Measurements from ENCODE around the gene MOGAT2.

MOGAT2 gene

GRCh38 chr11:75765116-75765515 lies 47.5 kb downstream of the MOGAT2 start:
- no peak for DNase-seq
- no peak overlapping the region for H2AFZ ChIP-seq (ENCODE audit: low read length)
- H3F3A ChIP-seq (ENCODE audit: insufficient read depth, low read length) = no peaks in the 10 kb centered on the region; the same call in 1 of the 2 replicates
- H3K4me2 ChIP-seq (ENCODE audit: low read depth, low read length) = no peak overlapping the region
- H3K27me3 ChIP-seq (replicated peaks; ENCODE audit: insufficient read depth, low read length) = no peaks in the 10 kb centered on the region
- no peaks in the 10 kb centered on the region for H4K20me1 ChIP-seq (ENCODE audit: insufficient read depth, low read length)
- H3K9me3 ChIP-seq (replicated peaks; ENCODE audit: insufficient read depth, low read length) = no peaks in the 10 kb centered on the region
- no peak overlapping the region for H3K27ac ChIP-seq (ENCODE audit: low read length)
- TF ChIP-seq CTCF (IDR thresholded peaks at IDR 0.05; ENCODE audit: low read length) (no peak), EZH2 (optimal IDR thresholded peaks at IDR 0.05; ENCODE audit: low read depth, low read length) (no peak), EZH2phosphoT487 (IDR thresholded peaks at IDR 0.05; ENCODE audit: low read length) (no peak)
- H3K36me3 ChIP-seq (replicated peaks; ENCODE audit: insufficient read depth, low read length) = no peaks in the 10 kb centered on the region
- H3K9me2 ChIP-seq (replicated peaks; ENCODE audit: insufficient read depth, low read length) = no peaks in the 10 kb centered on the region
- no peak overlapping the region for H3K9ac ChIP-seq (ENCODE audit: low read length)
- H3K4me1 ChIP-seq (ENCODE audit: low read length) = peaks cover 14% of the 10 kb centered on the region
- peaks cover 7% of the 10 kb centered on the region for H3K79me2 ChIP-seq (ENCODE audit: low read length)
- no peak overlapping the region for H3K4me3 ChIP-seq (ENCODE audit: low read length)

GRCh38 chr11:75766443-75767227 lies 49.0 kb downstream of the MOGAT2 start:
- H4K20me1 ChIP-seq (ENCODE audit: insufficient read depth, low read length) = no peaks in the 10 kb centered on the region
- no peaks in the 10 kb centered on the region for H3K27me3 ChIP-seq (replicated peaks; ENCODE audit: insufficient read depth, low read length)
- H3K9ac ChIP-seq (ENCODE audit: low read length) = no peak overlapping the region
- DNase-seq = no peak
- no peaks in the 10 kb centered on the region for H3K36me3 ChIP-seq (replicated peaks; ENCODE audit: insufficient read depth, low read length)
- TF ChIP-seq EZH2phosphoT487 (IDR thresholded peaks at IDR 0.05; ENCODE audit: low read length) (no peak), EZH2 (optimal IDR thresholded peaks at IDR 0.05; ENCODE audit: low read depth, low read length) (no peak), CTCF (IDR thresholded peaks at IDR 0.05; ENCODE audit: low read length) (no peak)
- no peak overlapping the region for H3K27ac ChIP-seq (ENCODE audit: low read length)
- H3F3A ChIP-seq (ENCODE audit: insufficient read depth, low read length) = no peaks in the 10 kb centered on the region; the same call in 1 of the 2 replicates
- H3K4me3 ChIP-seq (ENCODE audit: low read length) = no peak overlapping the region
- peaks cover 14% of the 10 kb centered on the region for H3K4me1 ChIP-seq (ENCODE audit: low read length)
- no peak overlapping the region for H3K4me2 ChIP-seq (ENCODE audit: low read depth, low read length)
- H3K79me2 ChIP-seq (ENCODE audit: low read length) = peaks cover 7% of the 10 kb centered on the region
- no peaks in the 10 kb centered on the region for H3K9me2 ChIP-seq (replicated peaks; ENCODE audit: insufficient read depth, low read length)
- H3K9me3 ChIP-seq (replicated peaks; ENCODE audit: insufficient read depth, low read length) = no peaks in the 10 kb centered on the region
- H2AFZ ChIP-seq (ENCODE audit: low read length) = no peak overlapping the region

GRCh38 chr11:75767228-75767572 lies 49.6 kb downstream of the MOGAT2 start:
- peaks cover 7% of the 10 kb centered on the region for H3K79me2 ChIP-seq (ENCODE audit: low read length)
- H3K4me3 ChIP-seq (ENCODE audit: low read length) = no peak overlapping the region
- no peaks in the 10 kb centered on the region; the same call in 1 of the 2 replicates for H3F3A ChIP-seq (ENCODE audit: insufficient read depth, low read length)
- no peak overlapping the region for H3K9ac ChIP-seq (ENCODE audit: low read length)
- no peak overlapping the region for H3K4me2 ChIP-seq (ENCODE audit: low read depth, low read length)
- H3K27me3 ChIP-seq (replicated peaks; ENCODE audit: insufficient read depth, low read length) = no peaks in the 10 kb centered on the region
- TF ChIP-seq EZH2phosphoT487 (IDR thresholded peaks at IDR 0.05; ENCODE audit: low read length) (no peak), CTCF (IDR thresholded peaks at IDR 0.05; ENCODE audit: low read length) (no peak), EZH2 (optimal IDR thresholded peaks at IDR 0.05; ENCODE audit: low read depth, low read length) (no peak)
- no peaks in the 10 kb centered on the region for H4K20me1 ChIP-seq (ENCODE audit: insufficient read depth, low read length)
- DNase-seq = no peak
- H3K36me3 ChIP-seq (replicated peaks; ENCODE audit: insufficient read depth, low read length) = no peaks in the 10 kb centered on the region
- peaks cover 14% of the 10 kb centered on the region for H3K4me1 ChIP-seq (ENCODE audit: low read length)
- no peak overlapping the region for H2AFZ ChIP-seq (ENCODE audit: low read length)
- no peak overlapping the region for H3K27ac ChIP-seq (ENCODE audit: low read length)
- H3K9me2 ChIP-seq (replicated peaks; ENCODE audit: insufficient read depth, low read length) = no peaks in the 10 kb centered on the region
- no peaks in the 10 kb centered on the region for H3K9me3 ChIP-seq (replicated peaks; ENCODE audit: insufficient read depth, low read length)

All from MM.1S (cell line).